ENCODE results near the gene MUC6.

Gene MUC6

GRCh38 chr11:1036931-1037330 is 413 bp upstream of the MUC6 start:
- no peak for DNase-seq (ENCODE audit: low read depth in 2 of 2)

- no peak for DNase-seq (ENCODE audit: low read depth in 2 of 2)
Measured at GRCh38 chr11:1035577-1036283, 788 bp downstream of the MUC6 start.

- DNase-seq (ENCODE audit: low read depth in 2 of 2): no peak
Measured at GRCh38 chr11:1034456-1035295, 1.8 kb downstream of the MUC6 start.

- no peak for DNase-seq (ENCODE audit: low read depth in 2 of 2)
Measured at GRCh38 chr11:1034001-1034400, 2.5 kb downstream of the MUC6 start.

GRCh38 chr11:1033016-1033798 is 3.3 kb downstream of the MUC6 start:
- no peak for DNase-seq (ENCODE audit: low read depth in 2 of 2)

GRCh38 chr11:1032310-1032891 is 4.1 kb downstream of the MUC6 start:
- DNase-seq (ENCODE audit: low read depth in 2 of 2): no peak

- DNase-seq (ENCODE audit: low read depth in 2 of 2): no peak
Measured at GRCh38 chr11:1031121-1031899, 5.2 kb downstream of the MUC6 start.

- DNase-seq (ENCODE audit: low read depth in 2 of 2): no peak
Measured at GRCh38 chr11:1030556-1030955, 6.0 kb downstream of the MUC6 start.

GRCh38 chr11:1030086-1030485 is 6.4 kb downstream of the MUC6 start:
- no peak for DNase-seq (ENCODE audit: low read depth in 2 of 2)

- no peak for DNase-seq (ENCODE audit: low read depth in 2 of 2)
Measured at GRCh38 chr11:1029654-1030053, 6.9 kb downstream of the MUC6 start.

GRCh38 chr11:1029051-1029450 is 7.5 kb downstream of the MUC6 start:
- no peak for DNase-seq (ENCODE audit: low read depth in 2 of 2)

GRCh38 chr11:1028616-1029015 is 7.9 kb downstream of the MUC6 start:
- DNase-seq (ENCODE audit: low read depth in 2 of 2): no peak

GRCh38 chr11:1028291-1028540 is 8.3 kb downstream of the MUC6 start:
- DNase-seq (ENCODE audit: low read depth in 2 of 2): no peak

GRCh38 chr11:1027483-1028290 is 8.8 kb downstream of the MUC6 start:
- no peak for DNase-seq (ENCODE audit: low read depth in 2 of 2)

GRCh38 chr11:1026641-1027482 is 9.7 kb downstream of the MUC6 start:
- DNase-seq (ENCODE audit: low read depth in 2 of 2): no peak

GRCh38 chr11:1026163-1026450 is 10.4 kb downstream of the MUC6 start:
- no peak for DNase-seq (ENCODE audit: low read depth in 2 of 2)

- DNase-seq (ENCODE audit: low read depth in 2 of 2): no peak
Measured at GRCh38 chr11:1025410-1026162, 10.9 kb downstream of the MUC6 start.

GRCh38 chr11:1024597-1025409 is 11.7 kb downstream of the MUC6 start:
- no peak for DNase-seq (ENCODE audit: low read depth in 2 of 2)
